ENCODE results near the gene MYH15.
A peak's percentile ranks its signal among the peaks of the same experiment; 100 is the strongest.

Gene MYH15

GRCh38 chr3:108469126-108469525 lies 41.3 kb downstream of the MYH15 start:
- no peaks in the 10 kb centered on the region for H3K9me3 Mint-ChIP-seq
- no peaks in the 10 kb centered on the region for H3K36me3 Mint-ChIP-seq (ENCODE audit: low read depth)
- H3K4me3 Mint-ChIP-seq = no peak overlapping the region
- H3K27me3 Mint-ChIP-seq (ENCODE audit: low read depth, poor library complexity) = no peaks in the 10 kb centered on the region
- no peak for DNase-seq
- TF ChIP-seq CTCF (IDR thresholded peaks at IDR 0.05) = no peak
- H3K27ac Mint-ChIP-seq = no peak overlapping the region
- H3K4me1 Mint-ChIP-seq = peaks cover 14% of the 10 kb centered on the region

- no peak overlapping the region for H3K27ac Mint-ChIP-seq
- no peak overlapping the region for H3K4me3 Mint-ChIP-seq
- H3K9me3 Mint-ChIP-seq = no peaks in the 10 kb centered on the region
- TF ChIP-seq CTCF (IDR thresholded peaks at IDR 0.05) = no peak
- DNase-seq = no peak
- H3K4me1 Mint-ChIP-seq = peaks cover 14% of the 10 kb centered on the region
- no peaks in the 10 kb centered on the region for H3K27me3 Mint-ChIP-seq (ENCODE audit: low read depth, poor library complexity)
- no peaks in the 10 kb centered on the region for H3K36me3 Mint-ChIP-seq (ENCODE audit: low read depth)
These were observed 41.8 kb downstream of the MYH15 start for GRCh38 chr3:108468577-108468976.

DNA sequence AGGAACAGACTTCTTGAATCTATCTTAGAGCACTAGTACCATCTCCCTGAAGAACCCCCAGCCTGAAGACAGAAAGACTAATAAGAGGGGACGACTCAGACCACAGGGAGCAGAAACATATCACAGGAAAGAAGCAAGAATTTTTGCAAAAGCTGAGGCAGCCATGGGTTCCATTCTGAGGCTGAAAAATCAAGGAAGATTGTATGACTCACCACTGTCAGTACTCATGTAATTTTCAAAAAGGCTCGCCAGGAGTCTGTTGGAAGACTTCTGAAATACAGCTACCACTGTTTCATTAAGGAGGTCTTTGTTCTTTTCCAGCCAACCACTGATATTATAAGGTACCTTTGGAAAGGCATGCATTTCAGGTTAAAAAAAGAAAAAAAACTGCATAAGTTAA lies 47.5 kb downstream of the MYH15 start:
- H3K4me1 Mint-ChIP-seq = peaks cover 9% of the 10 kb centered on the region
- no peak for DNase-seq
- no peak for TF ChIP-seq CTCF (IDR thresholded peaks at IDR 0.05)
- H3K4me3 Mint-ChIP-seq = no peak overlapping the region
- no peaks in the 10 kb centered on the region for H3K9me3 Mint-ChIP-seq
- no peaks in the 10 kb centered on the region for H3K36me3 Mint-ChIP-seq (ENCODE audit: low read depth)
- H3K27ac Mint-ChIP-seq = no peak overlapping the region
- peaks cover 3% of the 10 kb centered on the region for H3K27me3 Mint-ChIP-seq (ENCODE audit: low read depth, poor library complexity)

DNA sequence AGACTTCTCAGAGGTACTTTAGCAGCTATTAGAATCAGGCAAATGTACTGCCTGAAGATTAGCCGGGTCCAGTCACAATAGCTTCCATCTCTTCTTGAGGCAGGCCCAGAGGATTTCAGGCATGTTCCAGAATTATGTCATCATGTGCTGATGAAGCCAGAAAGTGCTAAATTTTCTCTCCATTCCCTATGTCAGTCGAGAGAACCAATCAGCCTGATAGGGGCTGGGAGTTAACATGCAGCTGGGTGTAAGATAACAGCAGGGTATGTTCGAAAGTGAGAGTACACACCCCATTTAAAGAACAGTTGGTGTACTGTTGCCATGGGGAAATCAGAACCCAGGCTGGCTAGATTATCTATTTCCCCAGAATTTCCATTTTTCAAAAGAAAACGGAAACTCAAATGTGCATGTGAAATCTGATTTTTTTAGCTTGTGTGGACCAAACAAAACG lies 48.7 kb downstream of the MYH15 start:
- no peaks in the 10 kb centered on the region for H3K9me3 Mint-ChIP-seq
- H3K27me3 Mint-ChIP-seq (ENCODE audit: low read depth, poor library complexity) = peaks cover 3% of the 10 kb centered on the region
- H3K36me3 Mint-ChIP-seq (ENCODE audit: low read depth) = no peaks in the 10 kb centered on the region
- H3K4me3 Mint-ChIP-seq = no peak overlapping the region
- peak overlapping the region; percentile 31 for H3K27ac Mint-ChIP-seq
- no peak for DNase-seq
- H3K4me1 Mint-ChIP-seq = peaks cover 9% of the 10 kb centered on the region
- TF ChIP-seq CTCF (IDR thresholded peaks at IDR 0.05) = no peak

DNA sequence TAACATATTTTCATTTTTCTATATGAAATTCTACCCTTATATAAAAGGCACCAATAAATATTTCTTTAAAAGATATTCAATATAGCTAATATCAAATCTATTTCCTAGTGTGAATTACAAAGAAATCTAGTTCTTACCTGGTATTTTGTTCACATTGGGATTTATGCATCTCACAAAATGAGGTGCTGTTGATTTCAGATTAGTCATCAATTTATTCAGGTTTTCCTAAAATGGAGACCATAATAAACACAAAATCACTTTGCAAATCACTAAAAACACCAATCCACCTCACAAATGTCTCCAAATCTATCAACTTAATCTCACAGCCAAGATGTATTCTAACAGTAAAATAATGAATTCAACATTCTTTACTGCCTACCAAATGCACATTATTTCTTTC lies 51.2 kb downstream of the MYH15 start:
- H3K36me3 Mint-ChIP-seq (ENCODE audit: low read depth) = no peaks in the 10 kb centered on the region
- no peak overlapping the region for H3K4me3 Mint-ChIP-seq
- H3K9me3 Mint-ChIP-seq = no peaks in the 10 kb centered on the region
- no peak overlapping the region for H3K27ac Mint-ChIP-seq
- DNase-seq = no peak
- peaks cover 9% of the 10 kb centered on the region for H3K4me1 Mint-ChIP-seq
- peaks cover 3% of the 10 kb centered on the region for H3K27me3 Mint-ChIP-seq (ENCODE audit: low read depth, poor library complexity)
- no peak for TF ChIP-seq CTCF (IDR thresholded peaks at IDR 0.05)

DNA sequence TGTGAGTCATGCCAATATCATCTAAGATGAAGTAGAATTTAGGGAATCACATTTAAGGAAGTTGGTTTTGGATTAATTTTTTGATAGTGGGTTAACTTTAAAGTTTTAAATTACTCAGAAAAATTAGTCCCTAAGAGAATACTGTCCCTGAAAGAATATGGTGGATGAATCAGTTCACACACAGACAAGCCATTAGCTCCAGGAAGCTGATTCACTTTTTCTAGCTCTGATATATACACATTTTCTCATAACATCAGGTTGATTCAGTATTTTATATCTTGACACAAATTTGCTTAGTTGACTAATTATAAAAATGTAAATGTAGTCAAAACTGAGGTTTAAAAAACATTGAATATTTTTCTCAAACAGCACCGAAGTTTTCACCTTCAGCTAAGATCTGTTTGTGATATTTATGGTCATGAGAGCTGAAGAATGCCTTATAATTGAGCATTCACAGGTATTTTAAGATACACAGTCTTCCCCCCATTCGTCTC lies 55.1 kb downstream of the MYH15 start:
- Mint-ChIP-seq H3K27ac (no peak overlapping the region), H3K4me3 (no peak overlapping the region), H3K36me3 (ENCODE audit: low read depth) (no peaks in the 10 kb centered on the region), H3K4me1 (no peaks in the 10 kb centered on the region), H3K27me3 (ENCODE audit: low read depth, poor library complexity) (no peaks in the 10 kb centered on the region), H3K9me3 (no peaks in the 10 kb centered on the region)
- no peak for TF ChIP-seq CTCF (IDR thresholded peaks at IDR 0.05)
- DNase-seq = no peak
